Gastroesophageal sphincter (tissue), 4 donors: ENCODE measurements around the gene GSDME. TPM values are rescaled to one million over a fixed set of nuclear protein-coding genes. Genes with fewer than 3 reads are reported as not detected.

Experiments used
- ATAC-seq: fragments of 150-250 bp; one replicate; pipeline ENCODE4 v1.9.1; 2016; ENCODE audit warnings: mild to moderate bottlenecking, moderate library complexity
- H3K27ac ChIP-seq, 4 donors: fragments of 200-600 bp; sonication (generic) in 3 of 4; 1 replicate in 3 of 4; 2 replicates in 1 of 4; pipeline ENCODE4 v1.5.1; 2016 to 2019
- H3K27me3 ChIP-seq: fragments of 200-600 bp; sonication (generic); one replicate; pipeline ENCODE4 v1.5.1; 2019
- H3K36me3 ChIP-seq, 2 donors: fragments of 200-600 bp; sonication (generic); one replicate each; pipeline ENCODE4 v1.5.1; 2019; ENCODE audit warnings: control low read depth in 1 of 2
- H3K4me1 ChIP-seq, 3 donors: fragments of 200-600 bp; sonication (generic); 1 replicate in 2 of 3; 2 replicates in 1 of 3; pipeline ENCODE4 v1.5.1; 2016 to 2019; ENCODE audit warnings: control low read depth in 2 of 3
- H3K4me3 ChIP-seq, 2 donors: fragments of 200-600 bp; sonication (generic); one replicate each; pipeline ENCODE4 v1.5.1; 2019; ENCODE audit warnings: mild to moderate bottlenecking in 1 of 2, moderate library complexity in 1 of 2
- H3K9me3 ChIP-seq, 3 donors: fragments of 200-600 bp; sonication (generic); one replicate each; pipeline ENCODE4 v1.5.1; 2017 to 2019; ENCODE audit warnings: control low read depth in 2 of 3
- CTCF ChIP-seq, 4 experiments: fragments of 200-600 bp in 2 of 4; fragments of 450-650 bp in 2 of 4; sonication (generic) in 1 of 4; IDR thresholded peaks; one replicate each; pipeline ENCODE4 v1.5.1; 2017 to 2019; ENCODE audit warnings: antibody characterized with exemption in 4 of 4, mild to moderate bottlenecking in 2 of 4, moderate library complexity in 2 of 4
- EP300 ChIP-seq: sonication (generic); formaldehyde crosslinking; IDR thresholded peaks from one replicate; pipeline ENCODE4 v1.6.1; 2017; ENCODE audit warnings: antibody characterized with exemption, mild to moderate bottlenecking
- POLR2A ChIP-seq, 2 donors: fragments of 450-650 bp; IDR thresholded peaks; one replicate each; pipeline ENCODE4 v1.6.1; 2017; ENCODE audit warnings: antibody characterized with exemption in 2 of 2, mild to moderate bottlenecking in 2 of 2, moderate library complexity in 1 of 2
- POLR2AphosphoS5 ChIP-seq: sonication (generic); formaldehyde crosslinking; IDR thresholded peaks from one replicate; pipeline ENCODE4 v1.6.1; 2017; ENCODE audit warnings: antibody characterized with exemption
- WGBS, 2 donors: methylation state at CpG; one replicate each; pipeline ENCODE4 v1.1.5; 2018; ENCODE audit warnings: low coverage in 1 of 2; 5-methylcytosine and 5-hydroxymethylcytosine counted together
- total RNA-seq, 4 donors: library from RNA; depleted of rRNA; stranded (reverse); fragments of >200 nt; gene quantifications; one replicate each; pipeline ENCODE4 v1.1.0, GENCODE V29; 2016

Gene GSDME
- total RNA-seq, 4 donors from 2014 or later = 6.4 to 9.8 (median 8.4) TPM

GRCh38 chr7:24715661-24716479 is 41.4 kb downstream of the GSDME start:
- H3K36me3 ChIP-seq = peaks cover 0 to 29% of the 10 kb centered on the region in 2 donors
- H3K4me1 ChIP-seq = no peaks in the 10 kb centered on the region
- no peaks in the 10 kb centered on the region for H3K27me3 ChIP-seq
- TF ChIP-seq CTCF (IDR thresholded peaks at IDR 0.05) = peak in 1 of 4 experiments; percentile 10
- TF ChIP-seq POLR2A (IDR thresholded peaks at IDR 0.05) = no peak
- no peak for TF ChIP-seq EP300
- no peak for TF ChIP-seq POLR2AphosphoS5
- no peak overlapping the region for H3K4me3 ChIP-seq
- H3K27ac ChIP-seq = no peak overlapping the region
- H3K9me3 ChIP-seq = no peaks in the 10 kb centered on the region
- ATAC-seq = no peak
- 49 to 75% methylated on average over 10 to 12 of the region's 16 CpGs for WGBS, 2 donors

- Histone ChIP-seq H3K36me3 (peaks cover 0 to 30% of the 10 kb centered on the region in 2 donors), H3K4me1 (no peaks in the 10 kb centered on the region), H3K4me3 (no peak overlapping the region), H3K27ac (no peak overlapping the region), H3K27me3 (no peaks in the 10 kb centered on the region), H3K9me3 (no peaks in the 10 kb centered on the region)
- 100% methylated on average over 1 to 2 of the region's 2 CpGs for WGBS, 2 donors
- TF ChIP-seq EP300 = no peak
- TF ChIP-seq POLR2A (IDR thresholded peaks at IDR 0.05) = no peak
- TF ChIP-seq CTCF (IDR thresholded peaks at IDR 0.05) = no peak
- TF ChIP-seq POLR2AphosphoS5 = no peak
- no peak for ATAC-seq
Measured at GRCh38 chr7:24715171-24715570, 42.1 kb downstream of the GSDME start.

- ATAC-seq = no peak
- Histone ChIP-seq H3K27ac (no peak overlapping the region), H3K9me3 (no peaks in the 10 kb centered on the region), H3K4me1 (no peaks in the 10 kb centered on the region), H3K4me3 (no peak overlapping the region), H3K36me3 (peaks cover 0 to 35% of the 10 kb centered on the region in 2 donors), H3K27me3 (no peaks in the 10 kb centered on the region)
- 80 to 93% methylated on average over 1 to 2 of the region's 8 CpGs for WGBS, 2 donors
- no peak for TF ChIP-seq POLR2A (IDR thresholded peaks at IDR 0.05)
- TF ChIP-seq EP300 = no peak
- TF ChIP-seq CTCF (IDR thresholded peaks at IDR 0.05) = no peak
- no peak for TF ChIP-seq POLR2AphosphoS5
Measured at GRCh38 chr7:24714676-24715010, 42.6 kb downstream of the GSDME start.

GRCh38 chr7:24713850-24714675 is 43.2 kb downstream of the GSDME start:
- Histone ChIP-seq H3K4me3 (no peak overlapping the region), H3K27ac (no peak overlapping the region), H3K27me3 (no peaks in the 10 kb centered on the region), H3K36me3 (peaks cover 0 to 41% of the 10 kb centered on the region in 2 donors), H3K4me1 (no peaks in the 10 kb centered on the region), H3K9me3 (no peaks in the 10 kb centered on the region)
- TF ChIP-seq POLR2A (IDR thresholded peaks at IDR 0.05) (no peak), POLR2AphosphoS5 (no peak), CTCF (IDR thresholded peaks at IDR 0.05) (no peak), EP300 (no peak)
- WGBS, 2 donors = 89 to 94% methylated on average over 11 to 14 of the region's 14 CpGs
- ATAC-seq = no peak
